ENCODE results near the gene SORCS2. TPM values are rescaled to one million over a fixed set of nuclear protein-coding genes. Genes with fewer than 3 reads are reported as not detected.

The SORCS2 gene
- polyA plus RNA-seq, 3 donors: 0.46 to 0.55 TPM; not detected in 1

- H3K4me3 ChIP-seq (replicated peaks in 1 of 3; ENCODE audit: low read depth in 2 of 3, low read length in 3 of 3): no peak overlapping the region
- Mint-ChIP-seq H3K27me3 (ENCODE audit: low read depth in 3 of 3) (peaks cover 10 to 15% (median 14%) of the 10 kb centered on the region in 3 donors), H3K4me3 (no peak overlapping the region), H3K27ac (no peak overlapping the region), H3K4me1 (peaks cover 11% of the 10 kb centered on the region), H3K9me3 (no peaks in the 10 kb centered on the region), H3K36me3 (peaks cover 0 to 2% of the 10 kb centered on the region in 2 donors)
- H3K79me2 ChIP-seq (ENCODE audit: insufficient read depth, low read length): no peaks in the 10 kb centered on the region
- H3K9me3 ChIP-seq (replicated peaks in 1 of 2; ENCODE audit: control insufficient read depth in 1 of 2, insufficient read depth in 1 of 2, low read length in 2 of 2): no peaks in the 10 kb centered on the region
- H4K20me1 ChIP-seq (ENCODE audit: insufficient read depth, low read length): no peaks in the 10 kb centered on the region
- no peaks in the 10 kb centered on the region for H3K36me3 ChIP-seq (replicated peaks in 1 of 2; ENCODE audit: control insufficient read depth in 1 of 2, insufficient read depth in 2 of 2, low read length in 2 of 2)
- 88% methylated on average over 13 of the region's 13 CpGs for WGBS (ENCODE audit: insufficient coverage)
- TF ChIP-seq, protein P1, sequence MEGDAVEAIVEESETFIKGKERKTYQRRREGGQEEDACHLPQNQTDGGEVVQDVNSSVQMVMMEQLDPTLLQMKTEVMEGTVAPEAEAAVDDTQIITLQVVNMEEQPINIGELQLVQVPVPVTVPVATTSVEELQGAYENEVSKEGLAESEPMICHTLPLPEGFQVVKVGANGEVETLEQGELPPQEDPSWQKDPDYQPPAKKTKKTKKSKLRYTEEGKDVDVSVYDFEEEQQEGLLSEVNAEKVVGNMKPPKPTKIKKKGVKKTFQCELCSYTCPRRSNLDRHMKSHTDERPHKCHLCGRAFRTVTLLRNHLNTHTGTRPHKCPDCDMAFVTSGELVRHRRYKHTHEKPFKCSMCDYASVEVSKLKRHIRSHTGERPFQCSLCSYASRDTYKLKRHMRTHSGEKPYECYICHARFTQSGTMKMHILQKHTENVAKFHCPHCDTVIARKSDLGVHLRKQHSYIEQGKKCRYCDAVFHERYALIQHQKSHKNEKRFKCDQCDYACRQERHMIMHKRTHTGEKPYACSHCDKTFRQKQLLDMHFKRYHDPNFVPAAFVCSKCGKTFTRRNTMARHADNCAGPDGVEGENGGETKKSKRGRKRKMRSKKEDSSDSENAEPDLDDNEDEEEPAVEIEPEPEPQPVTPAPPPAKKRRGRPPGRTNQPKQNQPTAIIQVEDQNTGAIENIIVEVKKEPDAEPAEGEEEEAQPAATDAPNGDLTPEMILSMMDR (IDR thresholded peaks at IDR 0.05): no peak
- peaks cover 4 to 5% of the 10 kb centered on the region in 2 donors for H3K4me1 ChIP-seq (ENCODE audit: control insufficient read depth in 1 of 2, insufficient read depth in 2 of 2, low read length in 2 of 2)
- no peaks in the 10 kb centered on the region for H3K27me3 ChIP-seq (ENCODE audit: control insufficient read depth in 2 of 2, insufficient read depth in 2 of 2, low read length in 2 of 2)
- H3K9ac ChIP-seq (ENCODE audit: insufficient read depth, low read length, poor library complexity, severe bottlenecking): no peak overlapping the region
- no peak overlapping the region for H3K27ac ChIP-seq (ENCODE audit: low read depth in 1 of 2, low read length in 2 of 2)
- no peak overlapping the region for H2AFZ ChIP-seq (ENCODE audit: insufficient read depth, low read depth, low read length, poor library complexity, severe bottlenecking)
- no peak overlapping the region for H3K4me2 ChIP-seq (replicated peaks; ENCODE audit: extremely low read depth, low read length, poor library complexity, severe bottlenecking)
- intact Hi-C loops (cut with micrococcal nuclease): no loop called here
- DNase-seq: no peak
Measured at GRCh38 chr4:7694324-7694723, 502.0 kb downstream of the SORCS2 start.

DNA sequence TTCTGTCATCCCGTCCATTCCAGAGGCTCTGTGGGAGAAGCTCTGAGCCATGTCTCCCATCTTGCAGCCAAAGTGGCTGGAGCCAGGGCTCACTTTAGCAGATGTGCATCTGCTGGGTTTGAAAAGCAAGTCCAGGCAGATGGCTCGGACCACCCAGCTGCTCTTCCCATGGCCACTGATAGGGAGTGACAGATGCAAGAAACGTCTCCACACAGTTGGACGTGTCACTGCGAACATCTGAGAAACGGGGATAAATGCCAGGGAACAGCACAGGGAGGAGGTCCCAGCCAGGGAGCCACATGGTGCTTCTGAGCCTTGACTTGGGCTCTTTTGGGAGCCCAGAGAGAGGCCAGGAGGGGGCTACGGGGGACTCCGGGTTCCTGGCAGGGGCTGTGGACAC is 505.0 kb downstream of the SORCS2 start:
- Histone ChIP-seq H2AFZ (ENCODE audit: insufficient read depth, low read depth, low read length, poor library complexity, severe bottlenecking) (no peak overlapping the region), H3K9ac (ENCODE audit: insufficient read depth, low read length, poor library complexity, severe bottlenecking) (no peak overlapping the region), H3K79me2 (ENCODE audit: insufficient read depth, low read length) (no peaks in the 10 kb centered on the region), H4K20me1 (ENCODE audit: insufficient read depth, low read length) (no peaks in the 10 kb centered on the region), H3K27ac (ENCODE audit: low read depth in 1 of 2, low read length in 2 of 2) (no peak overlapping the region), H3K4me1 (ENCODE audit: control insufficient read depth in 1 of 2, insufficient read depth in 2 of 2, low read length in 2 of 2) (peaks cover 4 to 5% of the 10 kb centered on the region in 2 donors), H3K4me2 (replicated peaks; ENCODE audit: extremely low read depth, low read length, poor library complexity, severe bottlenecking) (no peak overlapping the region), H3K27me3 (ENCODE audit: control insufficient read depth in 2 of 2, insufficient read depth in 2 of 2, low read length in 2 of 2) (no peaks in the 10 kb centered on the region), H3K36me3 (replicated peaks in 1 of 2; ENCODE audit: control insufficient read depth in 1 of 2, insufficient read depth in 2 of 2, low read length in 2 of 2) (no peaks in the 10 kb centered on the region), H3K4me3 (replicated peaks in 1 of 3; ENCODE audit: low read depth in 2 of 3, low read length in 3 of 3) (no peak overlapping the region), H3K9me3 (replicated peaks in 1 of 2; ENCODE audit: control insufficient read depth in 1 of 2, insufficient read depth in 1 of 2, low read length in 2 of 2) (no peaks in the 10 kb centered on the region)
- Mint-ChIP-seq H3K27me3 (ENCODE audit: low read depth in 3 of 3) (peaks cover 17 to 27% (median 22%) of the 10 kb centered on the region in 3 donors), H3K36me3 (peaks cover 0 to 2% of the 10 kb centered on the region in 2 donors), H3K9me3 (peaks cover 0 to 2% (median 0%) of the 10 kb centered on the region in 7 donors), H3K27ac (no peak overlapping the region), H3K4me1 (peaks cover 11% of the 10 kb centered on the region), H3K4me3 (no peak overlapping the region)
- WGBS (ENCODE audit: insufficient coverage): 89% methylated on average over 6 of the region's 8 CpGs
- DNase-seq: no peak
- intact Hi-C loops (cut with micrococcal nuclease): no loop called here
- TF ChIP-seq, protein P1 (IDR thresholded peaks at IDR 0.05): no peak

Measured in CD14-positive monocyte (primary cell).